Neural cell (in vitro differentiated cells): ENCODE data around the gene TAOK2.

Source experiments
- POLR2AphosphoS5 ChIP-seq: IDR thresholded peaks from 2 replicates; pipeline ENCODE4 v1.6.1; 2012
- TF ChIP-seq, protein P1 (sequence below): fragments of 450-650 bp; IDR thresholded peaks from 2 replicates; pipeline ENCODE4 v1.5.1; 2014; ENCODE audit warnings: antibody characterized with exemption, mild to moderate bottlenecking, moderate library complexity; ENCODE audit not compliant: poor library complexity, severe bottlenecking
- TF ChIP-seq, protein P2 (sequence below): IDR thresholded peaks from 2 replicates; pipeline ENCODE4 v1.6.1; 2012; ENCODE audit warnings: borderline replicate concordance

DNA sequence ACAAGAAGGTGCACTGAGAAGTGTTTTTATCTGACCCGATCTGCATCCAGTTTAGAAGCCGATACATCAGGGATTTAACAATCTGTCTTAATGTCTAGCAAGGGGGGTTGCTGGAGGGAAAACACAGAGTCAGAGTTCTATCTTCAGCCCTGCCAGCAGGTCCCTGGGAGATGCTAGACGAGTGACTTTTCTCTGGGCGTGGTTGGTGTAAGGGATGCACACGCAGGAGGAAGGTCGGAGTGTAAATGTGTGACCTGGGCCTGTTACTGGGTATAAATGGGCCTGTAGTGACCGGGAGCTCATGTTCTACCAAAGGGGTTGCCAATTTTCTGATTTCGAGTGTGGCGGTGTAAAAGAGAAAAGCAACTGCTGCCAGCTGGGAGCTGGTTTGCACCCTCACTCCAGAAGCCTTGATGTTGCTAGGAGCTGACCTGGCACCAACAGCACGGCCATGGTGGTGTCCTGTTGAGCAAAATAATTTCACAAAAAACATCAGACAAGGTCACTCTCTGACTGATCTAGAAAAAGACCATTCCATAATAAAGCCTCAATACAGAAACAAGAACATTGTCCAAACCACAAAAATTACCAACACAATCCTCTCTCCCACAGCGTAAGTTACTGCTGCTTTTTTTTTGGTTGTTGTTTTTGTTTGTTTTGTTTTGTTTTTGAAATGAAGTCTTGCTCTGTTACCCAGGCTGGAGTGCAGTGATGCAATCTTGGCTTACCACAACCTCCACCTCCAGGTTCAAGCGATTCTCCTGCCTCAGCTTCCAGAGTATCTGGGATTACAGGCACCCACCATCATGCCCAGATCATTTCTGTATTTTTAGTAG lies 46.4 kb upstream of the TAOK2 start:
- TF ChIP-seq, protein P1, sequence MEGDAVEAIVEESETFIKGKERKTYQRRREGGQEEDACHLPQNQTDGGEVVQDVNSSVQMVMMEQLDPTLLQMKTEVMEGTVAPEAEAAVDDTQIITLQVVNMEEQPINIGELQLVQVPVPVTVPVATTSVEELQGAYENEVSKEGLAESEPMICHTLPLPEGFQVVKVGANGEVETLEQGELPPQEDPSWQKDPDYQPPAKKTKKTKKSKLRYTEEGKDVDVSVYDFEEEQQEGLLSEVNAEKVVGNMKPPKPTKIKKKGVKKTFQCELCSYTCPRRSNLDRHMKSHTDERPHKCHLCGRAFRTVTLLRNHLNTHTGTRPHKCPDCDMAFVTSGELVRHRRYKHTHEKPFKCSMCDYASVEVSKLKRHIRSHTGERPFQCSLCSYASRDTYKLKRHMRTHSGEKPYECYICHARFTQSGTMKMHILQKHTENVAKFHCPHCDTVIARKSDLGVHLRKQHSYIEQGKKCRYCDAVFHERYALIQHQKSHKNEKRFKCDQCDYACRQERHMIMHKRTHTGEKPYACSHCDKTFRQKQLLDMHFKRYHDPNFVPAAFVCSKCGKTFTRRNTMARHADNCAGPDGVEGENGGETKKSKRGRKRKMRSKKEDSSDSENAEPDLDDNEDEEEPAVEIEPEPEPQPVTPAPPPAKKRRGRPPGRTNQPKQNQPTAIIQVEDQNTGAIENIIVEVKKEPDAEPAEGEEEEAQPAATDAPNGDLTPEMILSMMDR: no peak
- TF ChIP-seq, protein P2, sequence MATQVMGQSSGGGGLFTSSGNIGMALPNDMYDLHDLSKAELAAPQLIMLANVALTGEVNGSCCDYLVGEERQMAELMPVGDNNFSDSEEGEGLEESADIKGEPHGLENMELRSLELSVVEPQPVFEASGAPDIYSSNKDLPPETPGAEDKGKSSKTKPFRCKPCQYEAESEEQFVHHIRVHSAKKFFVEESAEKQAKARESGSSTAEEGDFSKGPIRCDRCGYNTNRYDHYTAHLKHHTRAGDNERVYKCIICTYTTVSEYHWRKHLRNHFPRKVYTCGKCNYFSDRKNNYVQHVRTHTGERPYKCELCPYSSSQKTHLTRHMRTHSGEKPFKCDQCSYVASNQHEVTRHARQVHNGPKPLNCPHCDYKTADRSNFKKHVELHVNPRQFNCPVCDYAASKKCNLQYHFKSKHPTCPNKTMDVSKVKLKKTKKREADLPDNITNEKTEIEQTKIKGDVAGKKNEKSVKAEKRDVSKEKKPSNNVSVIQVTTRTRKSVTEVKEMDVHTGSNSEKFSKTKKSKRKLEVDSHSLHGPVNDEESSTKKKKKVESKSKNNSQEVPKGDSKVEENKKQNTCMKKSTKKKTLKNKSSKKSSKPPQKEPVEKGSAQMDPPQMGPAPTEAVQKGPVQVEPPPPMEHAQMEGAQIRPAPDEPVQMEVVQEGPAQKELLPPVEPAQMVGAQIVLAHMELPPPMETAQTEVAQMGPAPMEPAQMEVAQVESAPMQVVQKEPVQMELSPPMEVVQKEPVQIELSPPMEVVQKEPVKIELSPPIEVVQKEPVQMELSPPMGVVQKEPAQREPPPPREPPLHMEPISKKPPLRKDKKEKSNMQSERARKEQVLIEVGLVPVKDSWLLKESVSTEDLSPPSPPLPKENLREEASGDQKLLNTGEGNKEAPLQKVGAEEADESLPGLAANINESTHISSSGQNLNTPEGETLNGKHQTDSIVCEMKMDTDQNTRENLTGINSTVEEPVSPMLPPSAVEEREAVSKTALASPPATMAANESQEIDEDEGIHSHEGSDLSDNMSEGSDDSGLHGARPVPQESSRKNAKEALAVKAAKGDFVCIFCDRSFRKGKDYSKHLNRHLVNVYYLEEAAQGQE: no peak
- no peak for TF ChIP-seq POLR2AphosphoS5
